Liver (tissue), 9 donors: ENCODE measurements around the gene NCK2. TPM values are rescaled to one million over a fixed set of nuclear protein-coding genes. Genes with fewer than 3 reads are reported as not detected.

Source experiments
- DNase-seq: peaks from one replicate; pipeline ENCODE4 v3.0.0-alpha.2; 2017; ENCODE audit warnings: low spot score
- H3K27ac ChIP-seq, 2 donors: one replicate each; pipeline ENCODE4 v1.7.0; 2013; ENCODE audit warnings: inconsistent platforms in 2 of 2, low read length in 2 of 2, control low read depth in 1 of 2, low read depth in 1 of 2, mild to moderate bottlenecking in 1 of 2
- H3K27me3 ChIP-seq, 4 donors: one replicate each; pipeline versions ENCODE4 v1.6.1 to v1.7.0; 2013; ENCODE audit warnings: low read length in 3 of 4, inconsistent platforms in 1 of 4, mild to moderate bottlenecking in 1 of 4, moderate library complexity in 1 of 4; ENCODE audit not compliant: control insufficient read depth in 4 of 4, insufficient read depth in 4 of 4
- H3K36me3 ChIP-seq, 4 donors: one replicate each; pipeline versions ENCODE4 v1.6.1 to v1.7.0; 2013; ENCODE audit warnings: low read length in 3 of 4, mild to moderate bottlenecking in 3 of 4, low read depth in 1 of 4, moderate library complexity in 1 of 4; ENCODE audit not compliant: control insufficient read depth in 4 of 4, insufficient read depth in 3 of 4
- H3K4me1 ChIP-seq, 4 donors: one replicate each; pipeline versions ENCODE4 v1.6.1 to v1.7.0; 2013; ENCODE audit warnings: low read length in 3 of 4, mild to moderate bottlenecking in 3 of 4, moderate library complexity in 1 of 4; ENCODE audit not compliant: control insufficient read depth in 4 of 4, insufficient read depth in 4 of 4
- H3K4me3 ChIP-seq, 3 donors: one replicate each; pipeline versions ENCODE4 v1.6.1 to v1.7.0; 2013; ENCODE audit warnings: low read length in 3 of 3, control low read depth in 1 of 3, low read depth in 1 of 3, mild to moderate bottlenecking in 1 of 3
- H3K9ac ChIP-seq, 2 donors: one replicate each; pipeline ENCODE4 v1.7.0; 2013; ENCODE audit warnings: low read length in 2 of 2, mild to moderate bottlenecking in 2 of 2, moderate library complexity in 2 of 2, control low read depth in 1 of 2, low read depth in 1 of 2
- H3K9me3 ChIP-seq, 4 donors: one replicate each; pipeline versions ENCODE4 v1.6.1 to v1.7.0; 2013; ENCODE audit warnings: low read length in 3 of 4; ENCODE audit not compliant: control insufficient read depth in 4 of 4
- EGR1 ChIP-seq, 2 donors: IDR thresholded peaks; 2 replicates each; pipeline ENCODE4 v1.6.1; 2016 to 2018; ENCODE audit warnings: antibody characterized with exemption in 2 of 2, low read depth in 2 of 2
- FOXA1 ChIP-seq: IDR thresholded peaks from 2 replicates; pipeline ENCODE4 v1.6.1; 2016; ENCODE audit warnings: antibody characterized with exemption
- GABPA ChIP-seq, 2 donors: IDR thresholded peaks in 1 of 2; conservative IDR thresholded peaks in 1 of 2; 2 replicates each; pipeline ENCODE4 v1.6.1; 2016; ENCODE audit warnings: antibody characterized with exemption in 2 of 2, mild to moderate bottlenecking in 1 of 2, moderate library complexity in 1 of 2
- HNF4G ChIP-seq: IDR thresholded peaks from 2 replicates; pipeline ENCODE4 v1.6.1; 2016; ENCODE audit warnings: antibody characterized with exemption
- JUND ChIP-seq, 2 donors: IDR thresholded peaks; 2 replicates each; pipeline ENCODE4 v1.6.1; 2016; ENCODE audit warnings: antibody characterized with exemption in 2 of 2
- NR2F2 ChIP-seq: IDR thresholded peaks from 2 replicates; pipeline ENCODE4 v1.6.1; 2016; ENCODE audit warnings: antibody characterized with exemption
- RAD21 ChIP-seq, 2 donors: IDR thresholded peaks; 2 replicates each; pipeline ENCODE4 v1.6.1; 2016; ENCODE audit warnings: antibody characterized with exemption in 2 of 2, mild to moderate bottlenecking in 2 of 2
- RXRA ChIP-seq, 2 donors: IDR thresholded peaks; 2 replicates each; pipeline ENCODE4 v1.6.1; 2017 to 2018; ENCODE audit warnings: antibody characterized with exemption in 2 of 2, mild to moderate bottlenecking in 1 of 2
- SP1 ChIP-seq: IDR thresholded peaks from 2 replicates; pipeline ENCODE4 v1.6.1; 2018; ENCODE audit warnings: antibody characterized with exemption, mild to moderate bottlenecking
- TAF1 ChIP-seq: conservative IDR thresholded peaks from 2 replicates; pipeline ENCODE4 v1.6.1; 2016; ENCODE audit warnings: antibody characterized with exemption, mild to moderate bottlenecking
- YY1 ChIP-seq: IDR thresholded peaks from 2 replicates; pipeline ENCODE4 v1.6.1; 2016; ENCODE audit warnings: antibody characterized with exemption, mild to moderate bottlenecking
- WGBS: extraction: QIAGEN DNeasy Blood & Tissue Kit; methylation state at CpG from one replicate; pipeline ENCODE4 v1.1.7; 2013; 5-methylcytosine and 5-hydroxymethylcytosine counted together
- polyA plus RNA-seq, 2 donors: library from polyadenylated mRNA; stranded (reverse) in 1 of 2; unstranded in 1 of 2; fragments of 200-250 nt in 1 of 2; fragments of >200 nt in 1 of 2; fragmentation: Nextera tagmentation in 1 of 2; extraction: Ambion mirVana in 1 of 2; gene quantifications; one replicate each; pipeline versions ENCODE4 v1.2.1 to v1.2.3, GENCODE V29; 2013 to 2015
- total RNA-seq, 2 donors: library from RNA; depleted of rRNA; stranded (reverse); fragments of >200 nt; gene quantifications; one replicate each; pipeline ENCODE4 v1.2.3, GENCODE V29; 2014
- TF ChIP-seq, protein P1 (sequence below): IDR thresholded peaks from 2 replicates; pipeline ENCODE4 v1.6.1; 2016; ENCODE audit warnings: antibody characterized with exemption, mild to moderate bottlenecking
- TF ChIP-seq, protein P2 (sequence below): IDR thresholded peaks from 2 replicates; pipeline ENCODE4 v1.6.1; 2016; ENCODE audit warnings: antibody characterized with exemption
- TF ChIP-seq, protein P3 (sequence below): IDR thresholded peaks from 2 replicates; pipeline ENCODE4 v1.6.1; 2016; ENCODE audit warnings: antibody characterized with exemption
- TF ChIP-seq, protein P4 (sequence below): IDR thresholded peaks from 2 replicates; pipeline ENCODE4 v1.6.1; 2016; ENCODE audit warnings: antibody characterized with exemption
- TF ChIP-seq, protein P5 (sequence below): fragments of 150-350 bp; IDR thresholded peaks from 2 replicates; pipeline ENCODE4 v1.5.1; 2017; ENCODE audit warnings: improper control_type of control experiment, low read depth, low read length; ENCODE audit not compliant: missing input control
- donor health status: healthy.
- donor health status: healthy.
- donor health status: healthy.
- donor health status: healthy.
- donor health status: healthy.

The NCK2 gene
- total and polyA plus RNA-seq, 4 donors = 3.4 to 15.0 (median 10.7) TPM

DNA sequence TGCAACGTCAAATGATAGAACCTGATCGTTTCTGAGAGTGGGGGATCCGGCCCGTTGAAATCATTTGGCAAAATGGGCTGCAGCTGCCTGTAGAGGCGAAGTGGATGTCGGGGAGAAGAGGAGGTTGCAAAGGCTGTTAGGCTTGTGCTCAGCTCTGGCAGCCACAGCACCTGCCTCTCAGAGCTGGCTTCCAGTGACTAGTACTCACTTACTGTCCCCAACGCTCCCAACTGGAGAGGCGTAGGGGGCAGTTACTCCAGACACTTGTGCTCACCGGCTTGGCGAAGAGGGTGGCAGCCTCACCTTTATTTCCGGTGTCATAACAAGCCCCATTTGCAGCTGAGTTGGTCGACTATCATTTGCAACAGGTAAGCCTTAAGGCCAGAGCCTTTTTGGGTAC, 37.9 kb downstream of the NCK2 start:
- TF ChIP-seq, protein P1, sequence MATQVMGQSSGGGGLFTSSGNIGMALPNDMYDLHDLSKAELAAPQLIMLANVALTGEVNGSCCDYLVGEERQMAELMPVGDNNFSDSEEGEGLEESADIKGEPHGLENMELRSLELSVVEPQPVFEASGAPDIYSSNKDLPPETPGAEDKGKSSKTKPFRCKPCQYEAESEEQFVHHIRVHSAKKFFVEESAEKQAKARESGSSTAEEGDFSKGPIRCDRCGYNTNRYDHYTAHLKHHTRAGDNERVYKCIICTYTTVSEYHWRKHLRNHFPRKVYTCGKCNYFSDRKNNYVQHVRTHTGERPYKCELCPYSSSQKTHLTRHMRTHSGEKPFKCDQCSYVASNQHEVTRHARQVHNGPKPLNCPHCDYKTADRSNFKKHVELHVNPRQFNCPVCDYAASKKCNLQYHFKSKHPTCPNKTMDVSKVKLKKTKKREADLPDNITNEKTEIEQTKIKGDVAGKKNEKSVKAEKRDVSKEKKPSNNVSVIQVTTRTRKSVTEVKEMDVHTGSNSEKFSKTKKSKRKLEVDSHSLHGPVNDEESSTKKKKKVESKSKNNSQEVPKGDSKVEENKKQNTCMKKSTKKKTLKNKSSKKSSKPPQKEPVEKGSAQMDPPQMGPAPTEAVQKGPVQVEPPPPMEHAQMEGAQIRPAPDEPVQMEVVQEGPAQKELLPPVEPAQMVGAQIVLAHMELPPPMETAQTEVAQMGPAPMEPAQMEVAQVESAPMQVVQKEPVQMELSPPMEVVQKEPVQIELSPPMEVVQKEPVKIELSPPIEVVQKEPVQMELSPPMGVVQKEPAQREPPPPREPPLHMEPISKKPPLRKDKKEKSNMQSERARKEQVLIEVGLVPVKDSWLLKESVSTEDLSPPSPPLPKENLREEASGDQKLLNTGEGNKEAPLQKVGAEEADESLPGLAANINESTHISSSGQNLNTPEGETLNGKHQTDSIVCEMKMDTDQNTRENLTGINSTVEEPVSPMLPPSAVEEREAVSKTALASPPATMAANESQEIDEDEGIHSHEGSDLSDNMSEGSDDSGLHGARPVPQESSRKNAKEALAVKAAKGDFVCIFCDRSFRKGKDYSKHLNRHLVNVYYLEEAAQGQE = no peak
- TF ChIP-seq, protein P2, sequence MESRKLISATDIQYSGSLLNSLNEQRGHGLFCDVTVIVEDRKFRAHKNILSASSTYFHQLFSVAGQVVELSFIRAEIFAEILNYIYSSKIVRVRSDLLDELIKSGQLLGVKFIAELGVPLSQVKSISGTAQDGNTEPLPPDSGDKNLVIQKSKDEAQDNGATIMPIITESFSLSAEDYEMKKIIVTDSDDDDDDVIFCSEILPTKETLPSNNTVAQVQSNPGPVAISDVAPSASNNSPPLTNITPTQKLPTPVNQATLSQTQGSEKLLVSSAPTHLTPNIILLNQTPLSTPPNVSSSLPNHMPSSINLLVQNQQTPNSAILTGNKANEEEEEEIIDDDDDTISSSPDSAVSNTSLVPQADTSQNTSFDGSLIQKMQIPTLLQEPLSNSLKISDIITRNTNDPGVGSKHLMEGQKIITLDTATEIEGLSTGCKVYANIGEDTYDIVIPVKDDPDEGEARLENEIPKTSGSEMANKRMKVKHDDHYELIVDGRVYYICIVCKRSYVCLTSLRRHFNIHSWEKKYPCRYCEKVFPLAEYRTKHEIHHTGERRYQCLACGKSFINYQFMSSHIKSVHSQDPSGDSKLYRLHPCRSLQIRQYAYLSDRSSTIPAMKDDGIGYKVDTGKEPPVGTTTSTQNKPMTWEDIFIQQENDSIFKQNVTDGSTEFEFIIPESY = no peak
- TF ChIP-seq NR2F2 (no peak), FOXA1 (no peak), RXRA (IDR thresholded peaks at IDR 0.05) (no peak), GABPA (IDR thresholded peaks at IDR 0.05 in 1 of 2, conservative IDR thresholded peaks at IDR 0.05 in 1 of 2) (no peak), YY1 (no peak), RAD21 (IDR thresholded peaks at IDR 0.05) (no peak)
- TF ChIP-seq, protein P3, sequence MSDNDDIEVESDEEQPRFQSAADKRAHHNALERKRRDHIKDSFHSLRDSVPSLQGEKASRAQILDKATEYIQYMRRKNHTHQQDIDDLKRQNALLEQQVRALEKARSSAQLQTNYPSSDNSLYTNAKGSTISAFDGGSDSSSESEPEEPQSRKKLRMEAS = no peak
- TF ChIP-seq, protein P4, sequence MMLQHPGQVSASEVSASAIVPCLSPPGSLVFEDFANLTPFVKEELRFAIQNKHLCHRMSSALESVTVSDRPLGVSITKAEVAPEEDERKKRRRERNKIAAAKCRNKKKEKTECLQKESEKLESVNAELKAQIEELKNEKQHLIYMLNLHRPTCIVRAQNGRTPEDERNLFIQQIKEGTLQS = no peak
- WGBS = 92% methylated on average over 12 of the region's 12 CpGs
- Histone ChIP-seq H3K27me3 (no peaks in the 10 kb centered on the region), H3K9ac (no peak overlapping the region), H3K27ac (no peak overlapping the region), H3K9me3 (no peaks in the 10 kb centered on the region), H3K4me1 (peaks cover 0 to 5% (median 1%) of the 10 kb centered on the region in 4 donors), H3K4me3 (no peak overlapping the region), H3K36me3 (no peaks in the 10 kb centered on the region)
- no peak for DNase-seq

DNA sequence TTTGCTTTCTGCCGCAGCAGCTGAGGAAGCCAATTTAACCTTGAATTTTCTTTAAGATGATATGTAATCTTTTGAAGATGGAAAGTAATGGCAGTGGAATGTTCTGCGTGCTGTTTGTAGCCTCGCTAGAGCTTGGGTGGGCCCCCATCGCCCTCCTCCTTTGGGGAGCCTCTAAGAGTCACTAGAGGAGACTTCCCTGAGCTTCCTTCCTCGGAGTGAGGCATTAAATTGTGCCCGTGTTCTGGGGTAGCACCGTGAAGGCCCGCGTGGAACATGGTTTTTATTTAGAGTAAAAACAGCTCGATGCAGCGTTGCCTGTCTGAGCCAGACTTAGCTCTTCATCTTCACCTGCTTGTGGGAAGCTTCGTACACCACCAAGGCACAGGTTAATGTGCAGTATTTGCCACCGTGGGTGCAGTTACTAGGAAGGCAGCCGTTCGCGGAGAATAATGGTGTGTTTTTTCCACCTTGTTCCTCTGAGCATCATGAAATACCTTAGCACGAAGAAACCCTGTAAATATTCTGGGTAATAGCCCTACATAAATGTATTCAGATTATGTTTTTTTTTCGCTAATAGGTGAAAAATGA, 38.5 kb downstream of the NCK2 start:
- no peak for DNase-seq
- H3K4me1 ChIP-seq = peaks cover 0 to 5% (median 1%) of the 10 kb centered on the region in 4 donors
- H3K9ac ChIP-seq = no peak overlapping the region
- no peak overlapping the region for H3K4me3 ChIP-seq
- H3K27me3 ChIP-seq = no peaks in the 10 kb centered on the region
- 91% methylated on average over 18 of the region's 18 CpGs for WGBS
- TF ChIP-seq YY1 (no peak), RAD21 (IDR thresholded peaks at IDR 0.05) (no peak), FOXA1 (no peak), SP1 (no peak), JUND (IDR thresholded peaks at IDR 0.05) (no peak), EGR1 (IDR thresholded peaks at IDR 0.05; ENCODE audit: low read depth in 2 of 2) (no peak), RXRA (IDR thresholded peaks at IDR 0.05) (no peak), GABPA (IDR thresholded peaks at IDR 0.05 in 1 of 2, conservative IDR thresholded peaks at IDR 0.05 in 1 of 2) (no peak), HNF4G (no peak), TAF1 (no peak)
- TF ChIP-seq, protein P2 = no peak
- TF ChIP-seq, protein P3 = no peak
- TF ChIP-seq, protein P5, sequence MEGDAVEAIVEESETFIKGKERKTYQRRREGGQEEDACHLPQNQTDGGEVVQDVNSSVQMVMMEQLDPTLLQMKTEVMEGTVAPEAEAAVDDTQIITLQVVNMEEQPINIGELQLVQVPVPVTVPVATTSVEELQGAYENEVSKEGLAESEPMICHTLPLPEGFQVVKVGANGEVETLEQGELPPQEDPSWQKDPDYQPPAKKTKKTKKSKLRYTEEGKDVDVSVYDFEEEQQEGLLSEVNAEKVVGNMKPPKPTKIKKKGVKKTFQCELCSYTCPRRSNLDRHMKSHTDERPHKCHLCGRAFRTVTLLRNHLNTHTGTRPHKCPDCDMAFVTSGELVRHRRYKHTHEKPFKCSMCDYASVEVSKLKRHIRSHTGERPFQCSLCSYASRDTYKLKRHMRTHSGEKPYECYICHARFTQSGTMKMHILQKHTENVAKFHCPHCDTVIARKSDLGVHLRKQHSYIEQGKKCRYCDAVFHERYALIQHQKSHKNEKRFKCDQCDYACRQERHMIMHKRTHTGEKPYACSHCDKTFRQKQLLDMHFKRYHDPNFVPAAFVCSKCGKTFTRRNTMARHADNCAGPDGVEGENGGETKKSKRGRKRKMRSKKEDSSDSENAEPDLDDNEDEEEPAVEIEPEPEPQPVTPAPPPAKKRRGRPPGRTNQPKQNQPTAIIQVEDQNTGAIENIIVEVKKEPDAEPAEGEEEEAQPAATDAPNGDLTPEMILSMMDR = no peak
- no peaks in the 10 kb centered on the region for H3K36me3 ChIP-seq
- H3K9me3 ChIP-seq = no peaks in the 10 kb centered on the region
- H3K27ac ChIP-seq = no peak overlapping the region
